ENCODE data around the gene SEC14L1.

The SEC14L1 gene

DNA sequence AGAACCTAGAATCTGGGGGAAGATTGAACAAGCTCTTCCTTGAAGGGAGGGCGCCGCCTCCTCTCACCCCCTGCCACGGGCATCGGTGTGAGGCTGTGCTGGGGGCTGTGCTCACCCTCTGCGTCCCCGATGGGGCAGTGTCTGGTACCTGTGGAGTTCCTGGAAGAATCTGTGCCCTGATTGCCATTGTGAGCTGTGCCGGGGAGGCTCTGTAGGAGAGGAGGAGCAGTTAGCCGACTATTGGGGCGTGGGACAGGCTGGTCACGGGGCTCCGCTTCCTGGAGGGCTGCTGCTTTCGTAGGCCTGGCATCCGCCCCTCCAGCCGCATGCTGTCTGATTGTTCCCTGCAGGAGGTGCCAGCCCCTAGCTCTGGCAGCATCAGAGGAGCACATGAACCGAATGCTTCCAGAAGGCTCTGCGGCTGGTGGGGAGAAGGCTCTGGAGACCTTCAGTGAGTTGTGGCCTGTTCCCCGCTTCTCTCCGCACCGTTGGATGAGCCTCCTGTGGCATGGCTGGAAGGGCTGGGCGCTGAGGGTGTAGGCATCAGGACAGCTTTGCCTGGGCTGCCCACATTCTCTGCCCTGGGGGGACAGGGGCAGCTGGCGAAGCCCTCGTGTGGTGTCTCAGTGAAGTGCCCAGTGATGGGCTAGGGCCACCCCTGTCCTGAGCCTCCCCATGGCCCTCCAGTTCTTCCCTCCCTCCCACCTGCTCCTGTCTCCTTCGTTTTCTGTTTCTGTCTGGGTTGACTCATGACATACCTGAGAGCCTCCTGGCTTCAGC lies 86.9 kb downstream of the SEC14L1 start:
- TF ChIP-seq, protein P1, sequence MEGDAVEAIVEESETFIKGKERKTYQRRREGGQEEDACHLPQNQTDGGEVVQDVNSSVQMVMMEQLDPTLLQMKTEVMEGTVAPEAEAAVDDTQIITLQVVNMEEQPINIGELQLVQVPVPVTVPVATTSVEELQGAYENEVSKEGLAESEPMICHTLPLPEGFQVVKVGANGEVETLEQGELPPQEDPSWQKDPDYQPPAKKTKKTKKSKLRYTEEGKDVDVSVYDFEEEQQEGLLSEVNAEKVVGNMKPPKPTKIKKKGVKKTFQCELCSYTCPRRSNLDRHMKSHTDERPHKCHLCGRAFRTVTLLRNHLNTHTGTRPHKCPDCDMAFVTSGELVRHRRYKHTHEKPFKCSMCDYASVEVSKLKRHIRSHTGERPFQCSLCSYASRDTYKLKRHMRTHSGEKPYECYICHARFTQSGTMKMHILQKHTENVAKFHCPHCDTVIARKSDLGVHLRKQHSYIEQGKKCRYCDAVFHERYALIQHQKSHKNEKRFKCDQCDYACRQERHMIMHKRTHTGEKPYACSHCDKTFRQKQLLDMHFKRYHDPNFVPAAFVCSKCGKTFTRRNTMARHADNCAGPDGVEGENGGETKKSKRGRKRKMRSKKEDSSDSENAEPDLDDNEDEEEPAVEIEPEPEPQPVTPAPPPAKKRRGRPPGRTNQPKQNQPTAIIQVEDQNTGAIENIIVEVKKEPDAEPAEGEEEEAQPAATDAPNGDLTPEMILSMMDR (IDR thresholded peaks at IDR 0.05; ENCODE audit: low read depth, low read length): no peak
- H3K4me3 ChIP-seq (ENCODE audit: low read depth, low read length): no peak overlapping the region
- no peaks in the 10 kb centered on the region for H3K36me3 ChIP-seq
- no peaks in the 10 kb centered on the region for H3K27me3 ChIP-seq (ENCODE audit: insufficient read depth, low read depth, severe bottlenecking)
- H3K9me3 ChIP-seq (ENCODE audit: severe bottlenecking): peaks cover 3% of the 10 kb centered on the region
- H3K27ac ChIP-seq: peak overlapping the region; percentile 74
- no peak for DNase-seq

DNA sequence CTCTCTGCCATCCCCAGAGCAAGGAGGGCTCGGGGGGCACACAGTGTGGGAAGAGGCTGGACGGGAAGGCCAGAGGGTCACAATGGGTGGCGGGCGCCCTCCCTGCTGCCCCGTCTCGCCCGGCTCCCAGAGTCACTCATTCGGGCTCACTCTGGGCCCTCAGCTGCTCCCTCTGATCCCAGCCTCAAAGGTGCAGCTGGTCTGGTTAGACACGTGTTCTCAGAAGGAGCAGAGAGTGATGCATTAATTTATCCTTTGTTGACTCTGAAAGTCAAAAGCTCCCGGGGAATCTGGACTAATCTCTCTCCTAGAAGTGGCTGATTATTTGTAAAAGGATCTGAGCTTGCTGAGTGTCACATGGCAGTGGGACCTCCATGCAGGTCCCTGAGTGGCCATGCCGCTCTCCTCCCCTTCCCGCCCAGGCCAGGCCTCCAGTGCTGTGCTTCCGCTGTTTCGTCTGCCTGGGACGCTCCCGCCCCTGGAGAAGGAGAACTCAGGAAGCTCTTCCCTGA lies 87.5 kb downstream of the SEC14L1 start:
- no peak overlapping the region for H3K4me3 ChIP-seq (ENCODE audit: low read depth, low read length)

DNA sequence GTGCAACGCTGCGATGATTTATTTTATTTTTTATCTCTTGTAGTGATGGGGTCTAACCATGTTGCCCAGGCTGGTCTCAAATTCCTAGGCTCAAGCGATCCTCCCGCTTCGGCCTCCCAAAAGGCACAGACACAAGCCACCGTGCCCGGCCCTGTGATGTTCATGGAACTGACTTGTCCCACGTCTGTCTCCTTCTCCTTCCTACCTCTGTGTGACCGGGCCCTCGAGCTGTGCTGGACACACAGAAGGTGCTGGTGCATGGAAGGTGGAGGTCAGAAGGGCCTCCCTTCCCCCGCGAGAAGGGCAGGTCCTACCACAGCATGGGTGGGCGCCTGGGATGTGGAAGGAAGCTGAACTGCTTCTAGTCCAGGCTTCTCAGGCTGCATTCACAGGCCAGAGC lies 88.0 kb downstream of the SEC14L1 start:
- H3K4me3 ChIP-seq (ENCODE audit: low read depth, low read length): no peak overlapping the region
- no peaks in the 10 kb centered on the region for H3K27me3 ChIP-seq (ENCODE audit: insufficient read depth, low read depth, severe bottlenecking)
- no peak for DNase-seq
- H3K36me3 ChIP-seq: no peaks in the 10 kb centered on the region
- peaks cover 3% of the 10 kb centered on the region for H3K9me3 ChIP-seq (ENCODE audit: severe bottlenecking)
- TF ChIP-seq, protein P1 (IDR thresholded peaks at IDR 0.05; ENCODE audit: low read depth, low read length): no peak
- H3K27ac ChIP-seq: peak overlapping the region; percentile 74

More for the DNA sequence above, 87.5 kb downstream of the SEC14L1 start:
- no peaks in the 10 kb centered on the region for H3K36me3 ChIP-seq
- peak; percentile 94 for DNase-seq
- peaks cover 3% of the 10 kb centered on the region for H3K9me3 ChIP-seq (ENCODE audit: severe bottlenecking)
- H3K27me3 ChIP-seq (ENCODE audit: insufficient read depth, low read depth, severe bottlenecking): no peaks in the 10 kb centered on the region
- peak overlapping the region; percentile 74 for H3K27ac ChIP-seq
- TF ChIP-seq, protein P1 (IDR thresholded peaks at IDR 0.05; ENCODE audit: low read depth, low read length): no peak

DNA sequence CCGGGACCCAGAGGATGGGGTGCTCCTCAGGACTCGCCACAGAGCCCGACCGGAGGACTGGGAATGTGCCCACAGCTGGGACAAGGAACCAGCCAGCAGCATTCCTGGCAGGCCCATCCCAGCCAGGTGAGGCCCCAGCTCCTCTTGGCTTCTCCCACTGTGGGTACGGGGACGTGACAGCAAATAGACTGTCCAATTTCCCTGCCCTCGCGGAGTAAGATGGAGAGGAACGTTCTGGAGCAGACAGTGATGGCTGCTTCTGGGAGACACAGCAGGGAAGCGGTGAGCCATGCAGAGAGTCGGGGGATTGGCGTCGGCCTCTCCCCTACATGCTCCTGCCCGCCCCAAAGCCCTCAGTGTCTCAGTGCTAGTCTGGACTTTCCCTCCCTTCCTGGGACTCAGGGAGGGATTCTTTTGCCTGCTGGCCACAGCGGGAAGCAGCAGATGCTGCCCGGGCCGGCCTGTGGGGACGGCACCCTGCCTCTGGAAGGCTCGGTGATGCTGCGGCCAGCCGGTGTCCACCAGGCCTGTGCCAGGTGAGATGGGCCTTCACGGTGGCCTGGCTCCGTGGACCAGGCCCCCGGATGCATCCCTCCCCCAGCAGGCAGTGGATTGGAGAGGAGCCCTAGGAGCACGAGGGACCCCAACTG lies 89.1 kb downstream of the SEC14L1 start:
- H3K4me3 ChIP-seq (ENCODE audit: low read depth, low read length): no peak overlapping the region
- DNase-seq: no peak
- TF ChIP-seq, protein P1 (IDR thresholded peaks at IDR 0.05; ENCODE audit: low read depth, low read length): no peak
- no peaks in the 10 kb centered on the region for H3K27me3 ChIP-seq (ENCODE audit: insufficient read depth, low read depth, severe bottlenecking)
- no peaks in the 10 kb centered on the region for H3K36me3 ChIP-seq
- no peak overlapping the region for H3K27ac ChIP-seq
- peaks cover 3% of the 10 kb centered on the region for H3K9me3 ChIP-seq (ENCODE audit: severe bottlenecking)

DNA sequence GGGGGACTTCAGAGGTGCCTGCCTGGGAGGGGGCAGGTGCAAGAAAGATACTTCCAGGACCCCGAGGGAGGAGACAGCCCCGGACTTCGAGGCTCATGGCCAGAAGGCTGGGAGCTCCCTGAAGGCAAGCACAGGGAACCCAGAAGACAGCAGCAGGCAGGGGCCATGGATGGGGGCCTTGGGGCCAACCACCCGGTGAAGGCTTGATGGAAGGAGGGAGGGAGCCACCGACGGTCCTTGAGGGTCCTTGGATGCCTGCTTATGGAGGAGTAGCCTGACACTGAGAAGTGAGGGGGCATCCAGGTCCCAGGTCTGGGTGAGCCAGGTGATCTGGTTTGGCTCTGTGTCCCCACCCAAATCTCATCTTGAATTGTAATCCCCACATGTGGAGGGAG lies 89.7 kb downstream of the SEC14L1 start:
- Histone ChIP-seq H3K36me3 (no peaks in the 10 kb centered on the region), H3K9me3 (ENCODE audit: severe bottlenecking) (no peaks in the 10 kb centered on the region), H3K27ac (no peak overlapping the region), H3K27me3 (ENCODE audit: insufficient read depth, low read depth, severe bottlenecking) (no peaks in the 10 kb centered on the region), H3K4me3 (ENCODE audit: low read depth, low read length) (no peak overlapping the region)
- TF ChIP-seq, protein P1 (IDR thresholded peaks at IDR 0.05; ENCODE audit: low read depth, low read length): no peak
- DNase-seq: no peak
